DMS153 treated with DMSO at 0.1 percent for 48 hours (cell line): ENCODE data around the gene ADRM1.

Experiments
- DNase-seq: peaks from one replicate; lab custom pipeline; 2025; ENCODE audit not compliant: unreplicated experiment; lab: John Stamatoyannopoulos, UW

The ADRM1 gene, protein sequence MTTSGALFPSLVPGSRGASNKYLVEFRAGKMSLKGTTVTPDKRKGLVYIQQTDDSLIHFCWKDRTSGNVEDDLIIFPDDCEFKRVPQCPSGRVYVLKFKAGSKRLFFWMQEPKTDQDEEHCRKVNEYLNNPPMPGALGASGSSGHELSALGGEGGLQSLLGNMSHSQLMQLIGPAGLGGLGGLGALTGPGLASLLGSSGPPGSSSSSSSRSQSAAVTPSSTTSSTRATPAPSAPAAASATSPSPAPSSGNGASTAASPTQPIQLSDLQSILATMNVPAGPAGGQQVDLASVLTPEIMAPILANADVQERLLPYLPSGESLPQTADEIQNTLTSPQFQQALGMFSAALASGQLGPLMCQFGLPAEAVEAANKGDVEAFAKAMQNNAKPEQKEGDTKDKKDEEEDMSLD

DNA sequence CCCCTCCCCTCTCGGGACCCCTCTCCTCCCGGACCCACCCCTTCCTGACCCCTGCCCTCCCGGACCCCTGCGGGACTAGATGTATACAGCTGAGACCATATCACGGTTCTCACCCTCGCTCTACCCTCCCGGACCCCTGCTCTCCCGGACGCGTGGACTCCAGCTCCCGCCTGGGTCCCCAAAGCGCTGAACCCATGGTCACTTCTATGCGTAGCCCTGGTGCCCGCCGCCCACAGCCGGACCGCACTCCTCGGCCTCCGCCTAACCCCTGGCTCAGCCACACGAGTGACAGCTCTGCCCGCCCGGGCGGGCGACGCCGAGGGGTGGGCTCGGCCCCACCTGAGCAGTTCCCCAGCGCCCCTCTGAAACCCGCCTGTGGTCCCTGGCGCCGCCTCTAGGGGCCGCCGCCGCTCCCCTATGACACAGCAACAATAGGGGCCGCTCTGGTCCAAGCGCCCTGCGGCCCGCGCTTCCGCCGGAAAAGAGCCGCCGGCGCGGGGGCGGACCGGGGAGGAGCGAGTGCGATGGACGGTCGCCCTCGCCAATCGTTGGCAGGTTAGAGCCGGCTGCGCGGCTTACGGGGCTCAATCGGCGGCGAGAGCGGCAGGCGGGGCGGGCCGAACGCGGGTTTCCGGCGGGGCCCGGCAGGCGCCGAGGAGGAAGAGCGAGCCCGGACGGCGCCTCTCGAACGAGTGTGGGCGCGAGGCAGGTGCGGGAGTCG, at the start of gene ADRM1:
Gene ADRM1 (plus strand): TSS at position 657 of the 721 bp plus-strand sequence. CDS start 572 bp downstream, outside the sequence.
- DNase-seq, result peak; percentile 90

DNA sequence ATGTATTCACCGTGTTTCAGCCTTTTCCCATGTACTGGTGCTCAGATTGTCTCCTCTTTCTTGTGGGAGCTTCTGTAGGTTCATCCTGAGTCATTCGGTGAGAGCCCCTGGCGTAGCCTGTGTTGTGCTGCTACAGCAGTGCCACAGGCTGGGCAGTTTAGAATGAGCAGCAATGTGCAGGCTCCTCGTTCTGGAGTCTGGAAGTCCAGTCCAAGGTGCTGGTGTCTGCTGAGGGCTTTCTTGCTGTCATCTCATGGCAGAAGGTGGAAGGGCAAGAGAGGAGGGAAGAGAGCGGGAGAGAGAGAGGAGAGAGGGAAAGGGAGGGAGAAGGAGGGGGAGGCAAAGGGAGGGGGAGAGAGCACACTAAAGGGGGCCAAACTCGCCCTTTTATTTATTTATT, 49.4 kb upstream of the ADRM1 start:
- DNase-seq, result no peak

DNA sequence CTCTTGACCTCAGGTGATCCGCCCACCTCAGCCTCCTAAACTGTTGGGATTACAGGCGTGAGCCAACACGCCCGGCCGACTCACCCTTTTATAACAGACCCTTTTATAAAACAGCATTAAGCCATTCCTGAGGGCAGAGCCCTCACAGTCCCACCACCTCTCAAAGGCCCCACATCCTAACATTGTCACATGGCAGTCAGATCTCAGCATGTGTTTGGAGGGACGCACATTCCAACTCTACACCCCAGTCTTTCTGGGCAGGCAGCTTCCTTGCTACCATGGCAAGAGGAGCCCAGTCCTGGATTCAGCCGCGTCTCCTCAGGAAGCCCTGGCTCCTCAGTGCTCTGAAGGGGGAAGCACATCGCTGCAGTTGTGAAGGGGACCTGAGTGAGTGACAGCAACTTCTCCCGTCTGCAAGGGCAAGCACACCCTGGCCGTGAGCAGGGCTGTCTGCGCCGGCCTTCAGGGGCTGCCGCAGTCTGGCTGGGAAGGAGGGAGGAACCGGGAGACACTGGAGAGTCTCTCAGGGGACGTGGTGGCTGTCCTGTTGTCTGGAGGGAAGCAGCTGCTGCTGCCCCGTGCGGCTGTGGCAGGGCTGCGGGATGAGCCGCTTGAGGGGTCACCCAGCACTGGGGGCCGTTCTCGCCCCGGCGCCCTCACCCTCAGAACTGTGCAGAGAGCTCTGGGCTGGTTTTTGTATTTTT, 48.6 kb upstream of the ADRM1 start:
- no peak for DNase-seq

DNA sequence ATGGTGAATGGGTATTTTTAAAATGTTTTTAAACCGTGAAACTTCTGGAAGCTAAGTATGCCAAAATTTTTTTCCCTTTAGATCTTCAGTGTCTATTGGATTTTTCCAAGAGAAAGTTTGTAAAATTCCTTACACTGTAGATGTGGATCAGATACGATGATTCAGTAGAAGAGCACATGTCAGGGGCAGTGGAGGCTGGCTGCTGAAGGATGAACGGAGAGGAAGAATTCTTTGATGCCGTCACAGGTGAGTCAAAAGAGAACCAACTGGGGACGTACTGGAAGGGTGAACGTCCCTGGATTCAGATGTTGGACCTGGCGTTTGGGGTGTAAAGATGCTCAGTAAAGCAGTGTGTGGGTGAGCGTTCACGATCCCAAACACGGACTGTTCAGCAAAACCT, 46.8 kb upstream of the ADRM1 start:
- no peak for DNase-seq

DNA sequence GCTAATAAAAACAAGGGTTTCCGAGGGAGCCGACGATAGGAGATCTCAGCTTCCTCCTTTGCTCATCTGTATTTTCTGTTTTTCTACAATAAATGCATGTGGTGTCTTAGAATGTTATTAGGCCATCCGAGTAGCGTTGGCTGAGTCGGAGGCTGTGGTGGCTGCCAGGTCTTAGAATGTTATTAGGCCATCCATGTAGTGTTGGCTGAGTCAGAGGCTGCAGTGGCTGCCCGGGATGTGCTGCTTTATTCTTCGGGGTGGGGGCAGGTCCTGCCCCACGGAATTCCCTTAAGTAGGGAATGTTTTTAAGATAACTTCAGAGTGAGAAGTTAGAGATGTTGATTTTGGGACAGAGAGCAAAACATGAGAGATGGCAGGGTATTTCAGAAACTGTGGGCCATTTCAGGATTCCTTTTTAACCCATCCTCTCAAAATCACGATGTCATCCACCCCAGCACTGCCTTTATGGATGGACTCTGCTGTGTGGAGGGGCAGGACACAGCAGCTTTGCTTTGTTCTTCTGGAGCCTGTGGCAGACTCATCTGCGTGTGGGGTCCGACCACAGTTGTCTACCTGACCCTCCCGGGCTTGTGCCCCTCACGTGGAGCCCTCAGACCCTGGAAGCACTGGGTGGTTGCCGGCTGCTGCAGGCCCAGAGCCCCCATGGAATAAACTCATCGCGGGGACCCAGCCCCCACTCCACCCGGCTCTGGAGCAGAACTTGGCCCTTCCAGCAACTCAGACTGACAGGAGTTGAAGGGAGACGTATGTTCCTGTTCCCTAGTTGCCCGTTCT, 44.1 kb upstream of the ADRM1 start:
- no peak for DNase-seq

DNA sequence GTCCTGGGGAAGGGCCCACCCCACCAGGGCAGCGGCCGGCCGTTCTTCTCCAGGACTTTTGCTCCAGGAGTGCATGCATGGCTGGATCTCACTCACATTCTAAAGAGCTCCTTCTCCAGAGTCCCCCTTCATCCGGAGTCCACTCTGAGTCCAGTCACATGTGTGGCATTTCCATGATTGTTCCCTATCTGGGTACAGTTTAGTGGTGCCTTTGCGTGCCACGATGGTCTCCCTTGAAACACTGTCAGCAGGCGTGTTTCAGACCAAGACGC, 43.6 kb upstream of the ADRM1 start:
- DNase-seq, result no peak

DNA sequence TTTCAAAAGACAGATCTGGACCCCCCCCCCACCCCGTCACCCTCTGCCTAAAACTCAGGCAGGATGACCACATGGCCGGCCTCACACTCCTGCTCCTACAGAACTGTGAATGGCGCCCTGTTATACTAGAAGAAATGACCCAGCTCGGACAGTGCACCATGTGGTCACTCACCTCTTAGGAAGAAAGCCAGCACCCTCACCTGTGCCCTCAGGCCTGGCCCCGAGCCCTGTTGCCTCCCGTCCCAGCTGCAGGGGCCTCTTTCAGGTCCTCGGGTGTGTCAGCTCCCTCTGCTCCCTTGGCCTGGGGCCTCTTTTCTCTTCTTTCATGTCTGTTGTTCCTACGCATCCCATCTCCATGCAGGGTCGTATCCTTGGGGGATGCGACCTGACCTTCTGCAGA, 40.7 kb upstream of the ADRM1 start:
- no peak for DNase-seq

DNA sequence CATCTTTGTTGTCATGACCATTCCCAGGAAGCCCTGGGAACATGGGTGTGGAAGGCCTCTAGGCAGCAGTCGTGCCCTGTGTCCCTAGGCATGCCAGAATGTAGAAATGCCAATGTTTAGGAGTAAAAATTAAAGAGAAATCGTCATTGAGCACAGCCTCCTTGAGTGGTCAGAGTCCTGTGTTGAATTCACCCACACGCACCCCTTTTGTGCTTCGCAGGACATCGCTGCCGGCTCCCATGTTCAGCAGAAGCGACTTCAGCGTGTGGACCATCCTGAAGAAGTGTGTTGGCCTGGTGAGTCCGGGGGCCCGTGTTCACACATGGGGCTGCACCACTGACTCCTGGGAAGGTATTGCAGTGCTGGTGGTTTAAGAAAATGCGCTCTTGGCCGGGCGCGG, 39.4 kb upstream of the ADRM1 start:
- DNase-seq, result no peak

DNA sequence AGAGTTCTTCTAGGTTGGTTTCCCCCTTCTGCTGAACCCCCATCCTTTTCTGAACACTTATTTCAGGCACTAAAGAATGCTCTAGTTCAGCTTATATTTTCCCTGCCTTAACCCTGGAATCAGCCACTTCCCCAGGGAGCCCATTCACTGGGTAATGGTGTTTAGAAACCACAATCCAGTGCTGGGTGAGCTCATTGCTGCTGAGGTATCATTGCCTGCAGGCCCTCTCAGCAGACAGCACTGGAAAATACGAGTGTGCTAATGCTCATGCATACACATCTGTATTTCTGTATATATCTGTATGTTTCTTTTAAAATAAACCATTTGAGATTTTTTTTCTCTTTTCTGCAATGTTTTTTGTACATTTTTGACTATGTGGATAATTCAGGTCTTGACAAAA, 37.4 kb upstream of the ADRM1 start:
- DNase-seq, result no peak

DNA sequence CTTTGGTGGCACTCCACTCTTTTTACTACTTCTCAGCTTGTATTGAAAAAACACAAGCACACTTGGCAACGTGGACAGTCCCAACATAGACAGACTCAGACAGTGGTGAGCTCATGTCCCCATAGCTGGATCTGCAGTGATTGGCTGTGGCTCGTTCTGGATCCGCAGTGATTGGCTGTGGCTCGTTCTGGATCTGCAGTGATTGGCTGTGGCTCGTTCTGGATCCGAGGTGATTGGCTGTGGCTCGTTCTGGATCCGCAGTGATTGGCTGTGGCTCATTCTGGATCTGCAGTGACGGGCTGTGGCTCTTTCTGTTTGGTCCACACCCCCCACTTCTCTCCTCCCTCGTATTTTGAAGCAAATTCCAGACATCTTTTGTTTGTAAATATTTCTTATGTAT, 36.5 kb upstream of the ADRM1 start:
- no peak for DNase-seq

DNA sequence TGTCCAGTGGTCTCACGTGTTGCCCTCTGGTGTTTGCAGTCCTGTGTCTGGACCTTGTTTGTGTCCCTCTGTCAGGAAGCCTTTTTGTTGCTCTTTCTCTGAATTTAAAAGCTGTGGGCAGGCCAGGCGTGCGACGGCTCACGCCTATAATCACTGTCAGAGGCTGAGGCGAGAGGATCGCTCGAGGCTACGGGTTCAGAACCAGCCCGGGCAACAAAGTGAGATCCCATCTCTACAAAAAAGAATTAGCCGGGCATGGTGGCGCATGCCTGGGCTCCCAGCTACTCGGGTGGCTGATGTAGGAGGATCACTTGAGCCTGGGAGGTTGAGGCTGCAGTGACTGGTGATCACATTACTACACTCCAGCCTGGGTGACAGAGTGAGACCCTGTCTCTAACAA, 35.9 kb upstream of the ADRM1 start:
- DNase-seq, result no peak

DNA sequence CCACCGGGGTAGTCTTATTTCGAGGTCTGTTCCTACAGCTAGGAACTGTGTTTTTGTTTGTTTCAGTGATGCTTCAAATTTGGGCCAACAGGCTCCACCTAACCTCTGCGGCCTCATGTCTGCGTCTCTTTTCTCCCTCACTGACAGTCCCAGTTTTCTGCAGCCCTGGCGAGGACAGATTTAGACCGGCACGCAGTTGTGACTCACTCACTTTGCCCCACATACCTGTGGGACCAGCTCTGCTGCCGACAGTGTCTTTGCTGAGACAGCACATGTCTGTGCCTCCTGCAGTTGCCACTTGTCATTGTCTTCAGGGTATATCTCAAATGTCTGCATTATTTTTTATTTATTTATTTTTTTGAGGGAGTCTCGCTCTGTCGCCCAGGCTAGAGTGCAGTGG, 35.3 kb upstream of the ADRM1 start:
- DNase-seq, result no peak

DNA sequence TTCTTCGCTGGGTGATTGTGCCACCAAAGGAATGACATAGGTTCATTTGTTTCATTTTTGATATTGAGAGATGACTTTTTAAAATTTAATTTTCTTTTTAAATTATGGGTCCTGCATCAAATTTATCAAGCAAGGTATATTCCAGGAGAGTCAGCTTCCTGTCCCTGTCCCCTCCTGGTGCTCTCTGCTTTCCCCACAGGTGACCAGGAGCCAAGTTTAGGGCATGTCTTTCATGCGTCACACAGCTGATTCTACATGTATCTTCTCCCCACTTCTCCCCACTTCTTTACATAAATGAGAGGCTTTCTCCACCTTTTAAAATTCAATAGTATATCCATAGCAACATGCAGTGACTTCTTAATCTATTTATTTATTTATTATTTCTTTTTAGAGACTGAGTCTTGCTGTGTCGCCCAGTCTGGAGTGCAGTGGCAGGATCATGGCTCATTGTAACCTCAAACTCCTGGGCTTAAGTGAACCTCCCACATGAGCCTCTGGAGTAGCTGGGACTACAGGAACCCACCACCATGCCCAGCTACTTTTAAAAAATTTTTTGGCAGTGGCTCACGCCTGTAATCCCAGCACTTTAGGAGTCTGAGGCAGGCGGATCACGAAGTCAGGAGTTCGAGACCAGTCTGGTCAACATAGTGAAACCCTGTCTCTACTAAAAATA, 34.4 kb upstream of the ADRM1 start:
- no peak for DNase-seq

DNA sequence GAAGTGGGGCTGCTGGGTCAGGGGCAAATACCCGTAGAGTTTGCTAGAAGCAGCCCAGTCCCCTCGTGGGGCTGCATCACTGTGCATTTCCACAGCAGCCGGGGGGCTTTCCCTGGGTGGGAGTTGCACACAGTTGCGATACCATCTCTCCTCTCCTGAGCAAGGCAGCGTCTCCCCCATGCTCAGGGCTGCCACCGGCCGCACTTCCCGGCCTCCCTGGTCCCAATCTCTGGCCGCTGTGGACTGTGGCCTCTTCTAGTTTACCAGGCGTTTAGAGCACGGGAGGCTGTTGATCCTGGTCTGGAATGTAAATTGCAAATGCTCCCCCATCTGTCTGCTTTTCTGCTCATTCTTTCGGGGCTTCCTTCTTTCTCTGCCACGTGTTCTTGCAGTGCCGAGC, 33.4 kb upstream of the ADRM1 start:
- DNase-seq, result no peak

DNA sequence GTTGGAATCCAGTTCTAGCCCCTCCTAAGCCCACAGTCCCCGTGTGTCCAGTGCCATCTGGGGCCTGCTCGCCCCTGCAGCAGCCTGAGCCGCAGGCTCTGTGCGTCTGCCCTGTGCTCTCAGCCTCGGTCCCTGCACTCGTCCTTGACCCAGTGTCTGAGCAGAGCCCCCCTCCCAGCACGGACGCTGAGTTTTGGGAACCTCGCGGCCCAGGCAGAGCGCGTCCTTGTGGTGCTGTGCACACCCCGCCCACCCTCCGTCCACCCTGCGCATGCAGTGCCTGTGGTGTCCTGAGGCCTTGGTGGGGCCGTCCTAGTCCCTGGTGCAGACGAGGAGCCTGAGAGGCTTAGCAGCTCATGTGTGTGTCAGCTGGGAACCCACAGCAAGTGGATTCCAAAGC, 32.9 kb upstream of the ADRM1 start:
- no peak for DNase-seq

DNA sequence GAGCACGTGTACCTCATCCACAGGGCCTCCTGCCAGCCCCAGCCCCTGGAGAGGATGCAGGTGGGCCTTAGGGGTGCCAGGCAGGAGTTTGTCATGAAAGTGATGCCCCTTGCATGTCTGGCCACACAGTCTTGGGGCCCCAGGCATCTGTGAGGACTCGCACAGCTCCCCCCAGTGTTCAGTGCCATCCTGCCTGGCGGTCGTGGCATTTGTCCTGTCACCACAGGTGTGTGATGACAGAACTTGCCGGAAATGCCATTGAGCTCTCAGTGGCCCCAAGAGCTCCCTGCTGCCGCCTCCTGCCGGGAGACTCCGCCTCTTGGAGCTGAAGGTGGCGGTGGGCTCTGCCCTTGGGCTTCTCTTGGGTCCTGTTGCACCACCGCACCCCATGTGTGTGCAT, 30.6 kb upstream of the ADRM1 start:
- DNase-seq, result no peak

DNA sequence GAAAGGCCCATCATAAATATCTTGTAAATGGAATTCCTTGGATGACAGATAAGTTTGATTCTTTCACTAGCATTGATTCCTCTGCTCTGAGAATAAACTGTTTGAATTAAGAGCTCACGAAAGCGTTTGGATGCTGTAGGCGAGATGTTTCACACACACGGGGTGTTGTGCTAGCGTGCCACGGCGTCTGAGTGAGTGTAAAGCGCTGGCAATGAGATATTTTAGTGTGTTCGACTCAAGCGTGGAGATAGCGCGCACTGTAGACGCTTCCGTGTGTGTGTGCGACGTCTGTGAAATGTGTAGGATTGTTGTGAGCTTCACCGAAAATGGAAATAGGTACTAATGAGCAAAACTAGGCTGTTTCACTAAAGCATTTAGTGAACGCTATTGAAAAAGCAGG, 29.4 kb upstream of the ADRM1 start:
- DNase-seq, result no peak

DNA sequence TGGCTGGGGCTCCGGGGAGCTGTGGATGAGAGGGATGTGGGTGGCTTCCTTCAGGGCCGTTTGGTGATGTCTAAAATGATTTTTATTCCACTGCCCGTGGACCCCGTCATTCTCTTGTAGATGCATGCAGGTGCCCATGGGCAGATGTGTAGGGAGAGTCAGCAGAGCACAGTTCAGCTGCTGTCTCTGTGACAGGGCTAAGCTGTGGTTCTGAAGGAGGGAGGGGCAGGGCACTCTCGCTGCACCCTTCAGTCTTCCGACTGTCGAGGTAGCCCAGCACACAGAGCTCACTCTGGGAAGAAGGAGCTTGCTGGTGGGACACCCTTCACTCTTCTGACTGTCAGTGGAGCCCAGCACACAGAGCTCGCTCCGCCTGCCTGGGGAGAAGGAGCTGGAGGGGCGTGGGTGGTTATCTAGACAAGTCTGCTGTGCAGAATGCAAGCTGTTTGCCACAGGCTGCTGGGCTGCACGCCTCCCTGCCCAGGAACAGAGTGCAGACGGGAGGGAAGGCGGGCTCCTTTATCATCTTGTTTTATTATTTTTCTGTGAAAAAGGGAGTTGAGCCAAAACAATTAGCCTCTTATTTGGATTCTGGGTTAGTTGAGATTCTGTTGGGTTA, 28.4 kb upstream of the ADRM1 start:
- no peak for DNase-seq

DNA sequence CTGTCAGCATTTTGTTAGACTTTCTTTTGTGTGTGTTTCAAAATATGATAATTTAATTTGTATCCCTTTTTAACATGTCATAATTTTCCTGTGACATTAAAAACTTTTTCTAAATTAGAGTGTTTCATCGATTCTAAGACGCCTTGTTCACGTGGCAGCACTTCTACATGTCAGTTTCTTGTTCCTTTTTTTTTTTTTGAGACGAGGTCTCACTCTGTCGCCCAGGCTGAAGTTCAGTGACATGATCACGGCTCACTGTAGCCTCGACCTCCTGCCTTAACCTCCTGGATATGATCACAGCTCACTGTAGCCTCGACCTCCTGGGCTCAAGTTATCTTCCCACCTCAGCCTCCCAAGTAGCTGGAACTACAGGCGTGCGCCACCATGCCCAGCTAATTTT, 27.6 kb upstream of the ADRM1 start:
- DNase-seq, result no peak

DNA sequence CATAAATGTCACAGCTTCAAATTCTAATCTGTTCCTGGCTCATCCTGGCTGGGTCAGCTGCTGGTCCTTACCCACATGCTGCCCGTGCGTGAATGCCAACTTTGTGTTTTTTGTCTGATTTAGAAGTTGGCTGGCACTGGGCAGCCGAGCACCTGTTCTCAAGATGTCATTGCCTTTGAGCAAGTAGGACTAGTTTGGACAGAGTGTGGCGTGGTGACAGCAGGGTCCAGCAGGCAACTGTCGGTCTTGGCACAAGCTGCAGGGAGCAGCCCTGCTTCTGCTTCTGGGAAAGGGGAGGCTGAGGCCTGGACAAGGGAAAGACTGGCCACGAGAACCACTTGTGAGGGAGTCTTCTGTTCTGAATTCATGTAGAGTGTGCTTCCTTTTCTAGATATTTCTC, 26.4 kb upstream of the ADRM1 start:
- DNase-seq, result no peak

DNA sequence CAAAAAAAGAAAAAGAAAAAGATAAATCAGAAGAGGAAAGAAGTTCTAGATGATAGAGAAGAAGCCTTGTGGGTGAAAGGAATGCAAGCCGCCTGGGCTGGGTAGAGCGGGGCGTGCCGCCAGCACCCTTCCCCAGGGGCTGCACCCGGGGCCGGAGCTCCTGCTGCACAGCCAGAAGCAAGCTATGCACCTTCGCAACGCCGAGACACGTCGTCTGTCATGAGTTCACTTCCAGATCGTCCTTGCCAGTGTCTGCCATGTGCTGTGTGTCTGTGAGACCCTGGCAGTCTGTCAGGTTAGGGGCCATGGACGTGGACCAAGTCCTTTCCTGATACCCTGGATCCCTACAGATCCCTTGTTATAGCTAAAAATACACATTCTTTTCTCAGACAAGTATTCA, 25.5 kb upstream of the ADRM1 start:
- DNase-seq, result no peak
